Liver (tissue), 3 donors: ENCODE results near the gene TARS3.

Experiments used
- ATF3 ChIP-seq: IDR thresholded peaks from 2 replicates; pipeline ENCODE4 v1.6.1; 2016; ENCODE audit warnings: antibody characterized with exemption
- EGR1 ChIP-seq, 2 donors: IDR thresholded peaks; 2 replicates each; pipeline ENCODE4 v1.6.1; 2016 to 2018; ENCODE audit warnings: antibody characterized with exemption in 2 of 2, low read depth in 2 of 2
- GABPA ChIP-seq, 2 donors: IDR thresholded peaks in 1 of 2; conservative IDR thresholded peaks in 1 of 2; 2 replicates each; pipeline ENCODE4 v1.6.1; 2016; ENCODE audit warnings: antibody characterized with exemption in 2 of 2, mild to moderate bottlenecking in 1 of 2, moderate library complexity in 1 of 2
- HNF4A ChIP-seq, 2 donors: conservative IDR thresholded peaks; 2 replicates each; pipeline ENCODE4 v1.6.1; 2016; ENCODE audit warnings: antibody characterized with exemption in 2 of 2, mild to moderate bottlenecking in 2 of 2
- HNF4G ChIP-seq: IDR thresholded peaks from 2 replicates; pipeline ENCODE4 v1.6.1; 2016; ENCODE audit warnings: antibody characterized with exemption
- JUND ChIP-seq, 2 donors: IDR thresholded peaks; 2 replicates each; pipeline ENCODE4 v1.6.1; 2016; ENCODE audit warnings: antibody characterized with exemption in 2 of 2
- RAD21 ChIP-seq, 2 donors: IDR thresholded peaks; 2 replicates each; pipeline ENCODE4 v1.6.1; 2016; ENCODE audit warnings: antibody characterized with exemption in 2 of 2, mild to moderate bottlenecking in 2 of 2
- REST ChIP-seq: IDR thresholded peaks from 2 replicates; pipeline ENCODE4 v1.6.1; 2016; ENCODE audit warnings: antibody characterized with exemption, mild to moderate bottlenecking
- SP1 ChIP-seq: IDR thresholded peaks from 2 replicates; pipeline ENCODE4 v1.6.1; 2018; ENCODE audit warnings: antibody characterized with exemption, mild to moderate bottlenecking
- TAF1 ChIP-seq: conservative IDR thresholded peaks from 2 replicates; pipeline ENCODE4 v1.6.1; 2016; ENCODE audit warnings: antibody characterized with exemption, mild to moderate bottlenecking
- YY1 ChIP-seq: IDR thresholded peaks from 2 replicates; pipeline ENCODE4 v1.6.1; 2016; ENCODE audit warnings: antibody characterized with exemption, mild to moderate bottlenecking
- ZBTB33 ChIP-seq: IDR thresholded peaks from 2 replicates; pipeline ENCODE4 v1.6.1; 2016; ENCODE audit warnings: antibody characterized with exemption
- TF ChIP-seq, protein P1 (sequence below): fragments of 150-350 bp; IDR thresholded peaks from 2 replicates; pipeline ENCODE4 v1.5.1; 2017; ENCODE audit warnings: improper control_type of control experiment, low read depth, low read length; ENCODE audit not compliant: missing input control
- donor health status: healthy.
- donor health status: healthy.

DNA sequence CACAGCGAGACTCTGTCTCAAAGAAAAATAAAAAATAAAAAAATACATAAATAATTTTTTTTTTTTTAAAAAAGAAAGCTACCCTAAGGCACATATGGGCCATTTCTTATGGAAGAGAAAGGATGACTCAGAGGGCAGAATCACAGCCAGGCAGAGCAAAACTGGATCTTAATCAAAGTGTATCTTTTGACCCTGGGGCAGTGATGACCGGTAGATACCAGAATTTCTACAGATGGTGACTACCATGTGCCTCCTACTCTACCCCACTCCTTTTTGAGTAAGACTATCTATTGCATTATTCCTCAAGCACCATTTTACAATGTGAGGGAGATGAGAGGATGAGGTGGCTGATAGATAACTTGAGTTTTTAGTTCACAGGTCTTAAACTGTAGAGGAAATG is 26.0 kb downstream of the TARS3 start:
- TF ChIP-seq, protein P1, sequence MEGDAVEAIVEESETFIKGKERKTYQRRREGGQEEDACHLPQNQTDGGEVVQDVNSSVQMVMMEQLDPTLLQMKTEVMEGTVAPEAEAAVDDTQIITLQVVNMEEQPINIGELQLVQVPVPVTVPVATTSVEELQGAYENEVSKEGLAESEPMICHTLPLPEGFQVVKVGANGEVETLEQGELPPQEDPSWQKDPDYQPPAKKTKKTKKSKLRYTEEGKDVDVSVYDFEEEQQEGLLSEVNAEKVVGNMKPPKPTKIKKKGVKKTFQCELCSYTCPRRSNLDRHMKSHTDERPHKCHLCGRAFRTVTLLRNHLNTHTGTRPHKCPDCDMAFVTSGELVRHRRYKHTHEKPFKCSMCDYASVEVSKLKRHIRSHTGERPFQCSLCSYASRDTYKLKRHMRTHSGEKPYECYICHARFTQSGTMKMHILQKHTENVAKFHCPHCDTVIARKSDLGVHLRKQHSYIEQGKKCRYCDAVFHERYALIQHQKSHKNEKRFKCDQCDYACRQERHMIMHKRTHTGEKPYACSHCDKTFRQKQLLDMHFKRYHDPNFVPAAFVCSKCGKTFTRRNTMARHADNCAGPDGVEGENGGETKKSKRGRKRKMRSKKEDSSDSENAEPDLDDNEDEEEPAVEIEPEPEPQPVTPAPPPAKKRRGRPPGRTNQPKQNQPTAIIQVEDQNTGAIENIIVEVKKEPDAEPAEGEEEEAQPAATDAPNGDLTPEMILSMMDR: no peak
- TF ChIP-seq YY1 (no peak), TAF1 (no peak), ZBTB33 (no peak), GABPA (IDR thresholded peaks at IDR 0.05 in 1 of 2, conservative IDR thresholded peaks at IDR 0.05 in 1 of 2) (no peak), ATF3 (no peak), JUND (IDR thresholded peaks at IDR 0.05) (no peak), SP1 (no peak), EGR1 (IDR thresholded peaks at IDR 0.05; ENCODE audit: low read depth in 2 of 2) (no peak), REST (no peak), RAD21 (IDR thresholded peaks at IDR 0.05) (no peak), HNF4A (conservative IDR thresholded peaks at IDR 0.05) (no peak), HNF4G (no peak)
